ENCODE measurements around the gene MSMB. TPM values are rescaled to one million over a fixed set of nuclear protein-coding genes. Genes with fewer than 3 reads are reported as not detected.

The MSMB gene
- total and polyA plus RNA-seq, 2 of the 8 experiments (the other 6 are each of a cell fraction or from before 2014, with no cell fraction given): not detected

DNA sequence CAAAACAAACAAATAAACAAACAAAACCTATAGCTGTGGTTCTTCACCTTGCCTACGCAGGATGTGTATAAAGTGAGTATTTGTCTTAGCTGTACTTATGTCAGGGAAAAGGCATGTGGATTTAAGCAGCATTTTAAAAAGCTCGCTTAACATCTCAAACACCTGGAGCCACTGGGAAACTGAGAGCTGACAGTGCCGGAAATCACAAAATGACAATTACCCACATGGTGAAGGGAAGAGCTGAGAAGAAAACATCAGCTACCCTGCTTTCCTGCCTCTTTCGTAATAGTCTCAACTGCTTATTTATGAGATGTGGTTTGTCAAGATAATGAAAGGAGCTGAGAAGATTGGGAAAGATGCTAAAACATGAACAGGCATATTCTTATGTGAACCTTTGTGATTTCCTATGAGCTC is 31.1 kb upstream of the MSMB start:
- Histone ChIP-seq H3K9ac (replicated peaks in 1 of 4; ENCODE audit: extremely low read depth in 1 of 4, low read depth in 3 of 4, low read length in 3 of 4) (no peak overlapping the region), H3K18ac (ENCODE audit: extremely low read depth, low read length) (no peak overlapping the region), H3K27ac (ENCODE audit: low read depth, low read length) (no peak overlapping the region), H2BK5ac (ENCODE audit: low read depth, low read length) (no peak overlapping the region), H3K27me3 (replicated peaks in 1 of 4; ENCODE audit: control insufficient read depth in 3 of 4, extremely low read depth in 1 of 4, insufficient read depth in 3 of 4, low read length in 3 of 4) (no peaks in the 10 kb centered on the region), H2BK20ac (ENCODE audit: low read length) (no peak overlapping the region), H3K14ac (ENCODE audit: insufficient read length) (no peak overlapping the region), H4K8ac (ENCODE audit: extremely low read depth, insufficient read depth, low read length) (no peak overlapping the region), H4K20me1 (replicated peaks in 1 of 2; ENCODE audit: control insufficient read depth in 1 of 2, insufficient read depth in 2 of 2, low read length in 2 of 2) (no peaks in the 10 kb centered on the region), H3K4ac (replicated peaks; ENCODE audit: insufficient read length, low read depth, low read length) (no peak overlapping the region), H4K91ac (replicated peaks; ENCODE audit: insufficient read length, low read length) (no peak overlapping the region), H3K9me3 (ENCODE audit: insufficient read depth in 2 of 2, low read depth in 1 of 2, low read length in 1 of 2) (no peaks in the 10 kb centered on the region), H3K79me2 (ENCODE audit: control insufficient read depth in 1 of 2, insufficient read depth in 2 of 2, low read length in 2 of 2) (no peaks in the 10 kb centered on the region), H3K79me1 (ENCODE audit: low read depth, low read length) (no peaks in the 10 kb centered on the region), H2BK15ac (ENCODE audit: low read length) (no peak overlapping the region), H2AFZ (ENCODE audit: low read length) (no peak overlapping the region), H3K4me2 (ENCODE audit: insufficient read depth in 1 of 2, low read depth in 2 of 2, low read length in 2 of 2) (no peak overlapping the region), H3K56ac (replicated peaks; ENCODE audit: insufficient read length, low read depth, low read length) (no peak overlapping the region), H2BK12ac (ENCODE audit: low read depth, low read length) (no peak overlapping the region), H3K36me3 (ENCODE audit: control insufficient read depth in 2 of 4, insufficient read depth in 4 of 4, low read length in 3 of 4) (no peaks in the 10 kb centered on the region), H3K4me1 (replicated peaks in 1 of 4; ENCODE audit: control insufficient read depth in 3 of 4, insufficient read depth in 4 of 4, low read length in 3 of 4) (peaks cover 0 to 3% (median 0%) of the 10 kb centered on the region in 4 experiments; a peak in 1 of 7 replicates), H3K4me3 (ENCODE audit: extremely low read depth in 1 of 4, insufficient read depth in 2 of 4, low read depth in 3 of 4, low read length in 4 of 4) (no peak overlapping the region), H4K5ac (ENCODE audit: insufficient read length, low read depth, low read length) (no peak overlapping the region), H3K23me2 (ENCODE audit: low read depth, low read length) (no peaks in the 10 kb centered on the region), H3K23ac (ENCODE audit: insufficient read length) (no peak overlapping the region), H2BK120ac (replicated peaks; ENCODE audit: low read depth, low read length) (no peak overlapping the region), H2AK5ac (ENCODE audit: low read depth, low read length) (no peak overlapping the region)
- ChIA-PET CTCF (ENCODE audit: partially characterized antibody) (interaction anchor here (0.6 to 1.3 kb wide), 5 partner anchors 9 to 150 kb away, joined by 3 to 4 read pairs (median 3); no protein-coding TSS in a partner anchor), POLR2A (ENCODE audit: partially characterized antibody) (no interaction called here)
- no peak for DNase-seq (ENCODE audit: low read depth in 1 of 2, low spot score in 2 of 2)
- WGBS, 2 experiments (ENCODE audit: extremely low coverage in 1 of 2, insufficient coverage in 1 of 2, insufficient read length in 1 of 2, insufficient replicate concordance in 2 of 2, low coverage in 1 of 2, low lambda C conversion rate in 2 of 2, missing lambda C conversion rate in 1 of 2): 91% methylated on average over 4 of the region's 4 CpGs; no CpG with 5 or more reads in 1 of the 2 experiments
- no peak for TF ChIP-seq BCL11A (IDR thresholded peaks at IDR 0.05; ENCODE audit: low read depth in 2 of 2, low read length in 2 of 2)
- TF ChIP-seq CHD1 (IDR thresholded peaks at IDR 0.05; ENCODE audit: low read depth, low read length): no peak
- no peak for TF ChIP-seq TEAD4 (IDR thresholded peaks at IDR 0.05; ENCODE audit: low read depth, low read length)
- no peak for TF ChIP-seq GABPA (IDR thresholded peaks at IDR 0.05; ENCODE audit: borderline replicate concordance, insufficient read depth, low read length)
- no peak for TF ChIP-seq JUN (IDR thresholded peaks at IDR 0.05; ENCODE audit: low read depth, low read length)
- TF ChIP-seq SIRT6 (IDR thresholded peaks at IDR 0.05; ENCODE audit: low read length): no peak
- TF ChIP-seq, protein P1, sequence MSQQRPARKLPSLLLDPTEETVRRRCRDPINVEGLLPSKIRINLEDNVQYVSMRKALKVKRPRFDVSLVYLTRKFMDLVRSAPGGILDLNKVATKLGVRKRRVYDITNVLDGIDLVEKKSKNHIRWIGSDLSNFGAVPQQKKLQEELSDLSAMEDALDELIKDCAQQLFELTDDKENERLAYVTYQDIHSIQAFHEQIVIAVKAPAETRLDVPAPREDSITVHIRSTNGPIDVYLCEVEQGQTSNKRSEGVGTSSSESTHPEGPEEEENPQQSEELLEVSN (IDR thresholded peaks at IDR 0.05): no peak
- TF ChIP-seq SP2 (IDR thresholded peaks at IDR 0.05; ENCODE audit: low read length): no peak
- TF ChIP-seq KDM1A (IDR thresholded peaks at IDR 0.05; ENCODE audit: borderline replicate concordance, low read length): no peak
- no peak for TF ChIP-seq NRF1 (IDR thresholded peaks at IDR 0.05; ENCODE audit: low read depth, low read length)
- no peak for TF ChIP-seq CBX8 (IDR thresholded peaks at IDR 0.05; ENCODE audit: borderline replicate concordance, low read depth, low read length)
- no peak for TF ChIP-seq KDM4A (IDR thresholded peaks at IDR 0.05; ENCODE audit: low read depth, low read length, severe bottlenecking)
- no peak for TF ChIP-seq POU5F1 (IDR thresholded peaks at IDR 0.05; ENCODE audit: low read depth, low read length)
- no peak for FAIRE-seq

Data from H1 (cell line).